KMS-11 (cell line): ENCODE data around the gene AP4S1.
"Not testable (repeated sequence)": the region's sequence is repeated elsewhere in the genome, so short reads cannot be mapped to it uniquely, and the experiment has no call there.

Source experiments
- H2AFZ ChIP-seq: fragments of 200-600 bp; sonication (generic); 2 replicates; pipeline ENCODE4 v1.6.1; 2016; ENCODE audit warnings: antibody characterized with exemption, mixed run types, low read depth
- H3K27ac ChIP-seq: fragments of 200-600 bp; sonication (generic); 2 replicates; pipeline ENCODE4 v1.6.1; 2016; ENCODE audit warnings: mild to moderate bottlenecking, mixed run types
- H3K27me3 ChIP-seq: fragments of 200-600 bp; sonication (generic); 2 replicates; pipeline ENCODE4 v1.6.1; 2017; ENCODE audit warnings: mild to moderate bottlenecking, low read depth, mixed run types, moderate library complexity; ENCODE audit not compliant: insufficient read depth
- H3K36me3 ChIP-seq: fragments of 200-600 bp; sonication (generic); 2 replicates; pipeline ENCODE4 v1.6.1; 2017; ENCODE audit warnings: mild to moderate bottlenecking, mixed run types; ENCODE audit not compliant: insufficient read depth
- H3K4me1 ChIP-seq: fragments of 200-600 bp; sonication (generic); 2 replicates; pipeline ENCODE4 v1.6.1; 2016; ENCODE audit warnings: mild to moderate bottlenecking, low read depth, mixed run types; ENCODE audit not compliant: poor library complexity, severe bottlenecking
- H3K4me2 ChIP-seq: fragments of 200-600 bp; sonication (generic); 2 replicates; pipeline ENCODE4 v1.7.0; 2016; ENCODE audit warnings: mild to moderate bottlenecking, mixed run types
- H3K4me3 ChIP-seq: fragments of 200-600 bp; sonication (generic); IDR thresholded peaks from 2 replicates; pipeline ENCODE4 v1.6.1; 2017; ENCODE audit warnings: low read depth, low read length, mixed read lengths; ENCODE audit not compliant: insufficient read depth
- H3K79me2 ChIP-seq: fragments of 200-600 bp; sonication (generic); 2 replicates; pipeline ENCODE4 v1.6.1; 2016; ENCODE audit warnings: low read depth, mixed run types; ENCODE audit not compliant: insufficient read depth
- H3K9ac ChIP-seq: fragments of 200-600 bp; sonication (generic); 2 replicates; pipeline ENCODE4 v1.6.1; 2016; ENCODE audit warnings: mild to moderate bottlenecking, mixed run types
- H4K20me1 ChIP-seq: fragments of 200-600 bp; sonication (generic); 2 replicates; pipeline ENCODE4 v1.6.1; 2016; ENCODE audit warnings: mild to moderate bottlenecking, mixed run types; ENCODE audit not compliant: insufficient read depth
- TF ChIP-seq, protein P1 (sequence below): fragments of 200-600 bp; sonication (generic); conservative IDR thresholded peaks from 2 replicates; pipeline ENCODE4 v1.6.1; 2017; ENCODE audit warnings: low read depth, mild to moderate bottlenecking, antibody characterized with exemption, low read length, moderate library complexity, mixed read lengths

AP4S1 gene

GRCh38 chr14:31057701-31058364, 32.4 kb downstream of the AP4S1 start:
- H3K36me3 ChIP-seq = no peaks in the 10 kb centered on the region
- H4K20me1 ChIP-seq = no peaks in the 10 kb centered on the region
- H3K27me3 ChIP-seq = no peaks in the 10 kb centered on the region
- H3K27ac ChIP-seq = no peak overlapping the region
- no peaks in the 10 kb centered on the region for H3K4me1 ChIP-seq
- H3K4me2 ChIP-seq = no peak overlapping the region
- no peak overlapping the region for H3K9ac ChIP-seq
- no peak overlapping the region for H2AFZ ChIP-seq
- TF ChIP-seq, protein P1, sequence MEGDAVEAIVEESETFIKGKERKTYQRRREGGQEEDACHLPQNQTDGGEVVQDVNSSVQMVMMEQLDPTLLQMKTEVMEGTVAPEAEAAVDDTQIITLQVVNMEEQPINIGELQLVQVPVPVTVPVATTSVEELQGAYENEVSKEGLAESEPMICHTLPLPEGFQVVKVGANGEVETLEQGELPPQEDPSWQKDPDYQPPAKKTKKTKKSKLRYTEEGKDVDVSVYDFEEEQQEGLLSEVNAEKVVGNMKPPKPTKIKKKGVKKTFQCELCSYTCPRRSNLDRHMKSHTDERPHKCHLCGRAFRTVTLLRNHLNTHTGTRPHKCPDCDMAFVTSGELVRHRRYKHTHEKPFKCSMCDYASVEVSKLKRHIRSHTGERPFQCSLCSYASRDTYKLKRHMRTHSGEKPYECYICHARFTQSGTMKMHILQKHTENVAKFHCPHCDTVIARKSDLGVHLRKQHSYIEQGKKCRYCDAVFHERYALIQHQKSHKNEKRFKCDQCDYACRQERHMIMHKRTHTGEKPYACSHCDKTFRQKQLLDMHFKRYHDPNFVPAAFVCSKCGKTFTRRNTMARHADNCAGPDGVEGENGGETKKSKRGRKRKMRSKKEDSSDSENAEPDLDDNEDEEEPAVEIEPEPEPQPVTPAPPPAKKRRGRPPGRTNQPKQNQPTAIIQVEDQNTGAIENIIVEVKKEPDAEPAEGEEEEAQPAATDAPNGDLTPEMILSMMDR = no peak
- no peak overlapping the region for H3K4me3 ChIP-seq
- no peaks in the 10 kb centered on the region for H3K79me2 ChIP-seq

- Histone ChIP-seq H3K4me1 (no peaks in the 10 kb centered on the region), H3K27me3 (no peaks in the 10 kb centered on the region), H3K36me3 (no peaks in the 10 kb centered on the region), H2AFZ (no peak overlapping the region), H3K9ac (no peak overlapping the region), H4K20me1 (no peaks in the 10 kb centered on the region), H3K27ac (no peak overlapping the region), H3K4me3 (no peak overlapping the region), H3K4me2 (no peak overlapping the region), H3K79me2 (no peaks in the 10 kb centered on the region)
- TF ChIP-seq, protein P1 = no peak
Observed at GRCh38 chr14:31059152-31059924, 33.9 kb downstream of the AP4S1 start.

GRCh38 chr14:31060253-31060875, 34.9 kb downstream of the AP4S1 start:
- Histone ChIP-seq H3K9ac (no peak overlapping the region), H3K27me3 (no peaks in the 10 kb centered on the region), H3K4me1 (no peaks in the 10 kb centered on the region), H3K36me3 (no peaks in the 10 kb centered on the region), H2AFZ (no peak overlapping the region), H3K79me2 (no peaks in the 10 kb centered on the region), H3K27ac (no peak overlapping the region), H3K4me3 (no peak overlapping the region), H4K20me1 (no peaks in the 10 kb centered on the region), H3K4me2 (no peak overlapping the region)
- TF ChIP-seq, protein P1 = no peak

DNA sequence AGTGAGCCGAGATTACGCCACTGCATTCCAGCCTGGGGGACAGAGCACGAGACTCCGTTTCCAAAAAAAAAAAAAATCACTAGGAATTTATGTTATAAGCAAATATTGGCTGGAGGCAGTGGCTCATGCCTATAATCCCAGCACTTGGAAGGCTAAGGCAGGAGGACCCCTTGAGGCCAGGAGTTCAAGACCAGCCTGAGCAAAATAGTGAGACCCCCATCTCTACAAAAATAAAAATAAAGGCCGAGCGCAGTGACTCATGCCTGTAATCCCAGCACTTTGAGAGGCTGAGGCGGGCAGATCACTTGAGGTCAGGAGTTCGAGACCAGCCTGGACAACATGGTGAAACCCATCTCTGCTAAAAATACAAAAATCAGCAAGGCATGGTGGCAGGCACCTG, 37.5 kb downstream of the AP4S1 start:
- not testable (repeated sequence) for H2AFZ ChIP-seq, H3K36me3 ChIP-seq, H3K4me1 ChIP-seq, H3K4me2 ChIP-seq, H3K79me2 ChIP-seq, H3K9ac ChIP-seq, H4K20me1 ChIP-seq, H3K27ac ChIP-seq, H3K27me3 ChIP-seq, H3K4me3 ChIP-seq
